Adrenal gland (tissue), 19 donors: ENCODE data around the gene AADACL4. TPM values are rescaled to one million over a fixed set of nuclear protein-coding genes. Genes with fewer than 3 reads are reported as not detected.
A peak's percentile ranks its signal among the peaks of the same experiment; 100 is the strongest.

Experiments
- DNase-seq, 7 donors: peaks; one replicate each; pipeline ENCODE4 v3.0.0-alpha.2; 2019 to 2020
- H3K27ac ChIP-seq, 5 donors: fragments of 200-600 bp; sonication (generic) in 4 of 5; 1 replicate in 3 of 5; 2 replicates in 2 of 5; pipeline versions ENCODE4 v1.5.1 to v1.8.0; 2016 to 2020; ENCODE audit warnings: mild to moderate bottlenecking in 1 of 5
- H3K27me3 ChIP-seq: fragments of 200-600 bp; 2 replicates; pipeline ENCODE4 v1.8.0; 2021
- H3K36me3 ChIP-seq, 2 donors: fragments of 200-600 bp; replicated peaks in 1 of 2; 1 replicate in 1 of 2; 2 replicates in 1 of 2; pipeline versions ENCODE4 v1.5.1 to v1.8.0; 2018 to 2022
- H3K4me1 ChIP-seq, 2 donors: fragments of 200-600 bp; replicated peaks in 1 of 2; 1 replicate in 1 of 2; 2 replicates in 1 of 2; pipeline versions ENCODE4 v1.5.1 to v1.8.0; 2018 to 2021
- H3K4me3 ChIP-seq, 4 donors: fragments of 200-600 bp; sonication (generic) in 3 of 4; one replicate each; pipeline ENCODE4 v1.5.1; 2016 to 2018
- H3K9me3 ChIP-seq, 3 donors: fragments of 200-600 bp; sonication (generic) in 1 of 3; replicated peaks in 1 of 3; 1 replicate in 2 of 3; 2 replicates in 1 of 3; pipeline versions ENCODE4 v1.5.1 to v1.8.0; 2016 to 2021
- POLR2A ChIP-seq, 2 donors: fragments of 450-650 bp; IDR thresholded peaks; one replicate each; pipeline ENCODE4 v1.6.1; 2017; ENCODE audit warnings: antibody characterized with exemption in 2 of 2, mild to moderate bottlenecking in 2 of 2, moderate library complexity in 1 of 2
- WGBS, 4 donors: extraction: QIAGEN DNeasy Blood & Tissue Kit in 2 of 4; methylation state at CpG; one replicate each; pipeline versions ENCODE4 v1.1.5 to v1.1.7; 2013 to 2017; 5-methylcytosine and 5-hydroxymethylcytosine counted together
- intact Hi-C, 2 donors: fragments of 100-400 bp; cut with DNase I; formaldehyde crosslinking; loops; one replicate each; pipeline versions ENCODE4 v1.14.1 to v1.15.0; 2022 to 2023
- long read RNA-seq, 10 donors: library from polyadenylated mRNA in 3 of 10; unstranded in 2 of 10; stranded (forward) in 1 of 10; transcript quantifications; one replicate each; pipeline ENCODE4 v2.0.0 and lab custom pipeline, GENCODE V29; 2021 to 2026
- polyA plus RNA-seq, 3 donors: library from polyadenylated mRNA; stranded (reverse); fragments of 200-250 nt in 2 of 3; fragments of 350-450 nt in 1 of 3; fragmentation: Illumina TruSeq in 1 of 3; extraction: RNeasy Lipid Tissue Mini Kit (QIAGEN cat#74804) in 1 of 3; gene quantifications; one replicate each; pipeline ENCODE4 v1.2.3, GENCODE V29; 2013 to 2014
- total RNA-seq, 9 donors: library from RNA; depleted of rRNA in 4 of 9; stranded (reverse); fragments of >200 nt in 4 of 9; fragments of 120-200 nt in 1 of 9; fragmentation: NEBNext Ultra II Directional in 1 of 9; extraction: Animal tissue kit (Norgen Biotek cat#: 25700) in 1 of 9; gene quantifications; one replicate each; pipeline versions ENCODE4 v1.1.0 to v1.2.4, GENCODE V29; 2013 to 2023
- TF ChIP-seq, protein P1 (sequence below), 6 experiments: fragments of 450-650 bp in 4 of 6; fragments of 200-600 bp in 2 of 6; sonication (generic) in 1 of 6; IDR thresholded peaks; 1 replicate in 5 of 6; 2 replicates in 1 of 6; pipeline versions ENCODE4 v1.5.1 to v1.8.0; 2016 to 2021; ENCODE audit warnings: antibody characterized with exemption in 6 of 6, mild to moderate bottlenecking in 2 of 6, moderate library complexity in 1 of 6
- donor health status: healthy with polysubstance abuse.
- donor health status: Bipolar disorder and iron deficiency.
- donor health status: DM: yes; HTN: yes; CAD: no.
- donor health status: DM: no; HTN: no; CAD: no.
- donor health status: DM: no; HTN: no; CAD: no.
- donor health status: DM: yes; HTN: yes; CAD: no.

AADACL4 gene
- total RNA-seq (under 1 TPM in 1 of 9 donors, not detected in 8; 0.06 TPM), polyA plus RNA-seq (under 1 TPM in 2 of 3 donors, not detected in 1; 0.10 to 0.16 TPM)
- long read RNA-seq, donor 1: 0 reads
- long read RNA-seq, donor 2: 0 reads
- long read RNA-seq, donor 3: 0 reads
- long read RNA-seq, donor 4: 0 reads
- long read RNA-seq, donor 5: 0 reads
- long read RNA-seq, donor 6: 0 reads
- long read RNA-seq, donor 7: 0 reads
- long read RNA-seq, donor 8: 0 reads
- long read RNA-seq, donor 9: 0 reads
- long read RNA-seq, donor 10: 0 reads

DNA sequence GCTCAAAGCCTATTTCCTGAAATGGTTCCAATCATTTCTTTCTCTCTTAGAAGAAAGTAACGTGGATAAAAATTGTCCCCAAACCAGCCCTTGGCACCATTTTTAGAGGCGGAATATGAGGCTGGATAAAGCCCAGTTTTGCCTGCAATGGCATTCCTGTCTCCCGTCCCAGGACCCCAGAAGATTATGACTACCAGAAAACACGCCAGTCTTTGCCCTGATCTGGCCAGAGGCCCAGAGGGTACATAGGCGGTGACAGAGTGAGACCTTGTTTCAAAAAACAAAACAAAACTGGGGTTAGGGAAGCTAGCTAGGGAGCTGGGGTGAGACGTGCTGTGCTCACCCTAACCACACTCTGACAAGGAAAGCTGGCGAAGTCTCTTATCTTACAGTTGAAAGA lies at the start of gene AADACL4:
Gene AADACL4, plus strand, starts transcription at position 301 of the 400 bp plus-strand sequence. CDS start 462 bp downstream, outside the sequence.
- Histone ChIP-seq H3K27ac (no peak within 1 kb of the TSS), H3K4me1 (no peaks in the 10 kb centered on the region), H3K36me3 (no peaks in the 10 kb centered on the region), H3K9me3 (peaks cover 0 to 21% (median 0%) of the 10 kb centered on the region in 3 donors), H3K27me3 (no peaks in the 10 kb centered on the region), H3K4me3 (no peak within 1 kb of the TSS)
- DNase-seq: no peak
- WGBS, 4 donors: 86 to 88% (median 87%) methylated on average over 7 of the region's 7 CpGs
- intact Hi-C loops: no loop called here
- TF ChIP-seq, protein P1, sequence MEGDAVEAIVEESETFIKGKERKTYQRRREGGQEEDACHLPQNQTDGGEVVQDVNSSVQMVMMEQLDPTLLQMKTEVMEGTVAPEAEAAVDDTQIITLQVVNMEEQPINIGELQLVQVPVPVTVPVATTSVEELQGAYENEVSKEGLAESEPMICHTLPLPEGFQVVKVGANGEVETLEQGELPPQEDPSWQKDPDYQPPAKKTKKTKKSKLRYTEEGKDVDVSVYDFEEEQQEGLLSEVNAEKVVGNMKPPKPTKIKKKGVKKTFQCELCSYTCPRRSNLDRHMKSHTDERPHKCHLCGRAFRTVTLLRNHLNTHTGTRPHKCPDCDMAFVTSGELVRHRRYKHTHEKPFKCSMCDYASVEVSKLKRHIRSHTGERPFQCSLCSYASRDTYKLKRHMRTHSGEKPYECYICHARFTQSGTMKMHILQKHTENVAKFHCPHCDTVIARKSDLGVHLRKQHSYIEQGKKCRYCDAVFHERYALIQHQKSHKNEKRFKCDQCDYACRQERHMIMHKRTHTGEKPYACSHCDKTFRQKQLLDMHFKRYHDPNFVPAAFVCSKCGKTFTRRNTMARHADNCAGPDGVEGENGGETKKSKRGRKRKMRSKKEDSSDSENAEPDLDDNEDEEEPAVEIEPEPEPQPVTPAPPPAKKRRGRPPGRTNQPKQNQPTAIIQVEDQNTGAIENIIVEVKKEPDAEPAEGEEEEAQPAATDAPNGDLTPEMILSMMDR (IDR thresholded peaks at IDR 0.05): no peak
- no peak for TF ChIP-seq POLR2A (IDR thresholded peaks at IDR 0.05)

DNA sequence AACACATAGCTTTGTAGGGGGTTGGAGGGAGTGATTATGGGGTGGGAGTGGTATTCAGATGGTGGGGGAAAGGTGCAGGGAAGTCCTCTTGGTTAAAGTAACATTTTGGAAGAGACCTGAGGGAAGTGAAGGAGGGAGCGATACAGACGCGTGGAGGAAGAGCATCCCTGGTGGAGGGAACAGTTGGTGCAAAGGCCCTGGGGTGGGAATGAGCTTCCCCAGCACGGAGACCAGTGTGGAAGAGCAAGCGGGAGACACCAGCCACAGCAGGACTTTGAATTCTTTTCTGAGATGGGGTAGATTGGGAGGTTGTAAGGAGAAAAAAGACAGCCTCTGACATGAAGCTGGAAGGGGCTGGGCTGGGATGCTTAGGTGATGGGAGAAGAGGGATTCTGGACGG lies 49.4 kb upstream of the AADACL4 start:
- TF ChIP-seq, protein P1 (IDR thresholded peaks at IDR 0.05): no peak
- TF ChIP-seq POLR2A (IDR thresholded peaks at IDR 0.05): no peak
- WGBS, 4 donors: 89 to 91% (median 90%) methylated on average over 6 of the region's 6 CpGs
- peaks cover under 1 to 49% of the 10 kb centered on the region in 2 donors for H3K4me1 ChIP-seq
- H3K9me3 ChIP-seq: no peaks in the 10 kb centered on the region
- H3K27ac ChIP-seq: peak overlapping the region in 2 of 5 donors; percentile 62 to 89
- no peaks in the 10 kb centered on the region for H3K36me3 ChIP-seq
- H3K27me3 ChIP-seq: no peaks in the 10 kb centered on the region
- intact Hi-C loops: no loop called here
- H3K4me3 ChIP-seq: no peak overlapping the region
- no peak for DNase-seq

DNA sequence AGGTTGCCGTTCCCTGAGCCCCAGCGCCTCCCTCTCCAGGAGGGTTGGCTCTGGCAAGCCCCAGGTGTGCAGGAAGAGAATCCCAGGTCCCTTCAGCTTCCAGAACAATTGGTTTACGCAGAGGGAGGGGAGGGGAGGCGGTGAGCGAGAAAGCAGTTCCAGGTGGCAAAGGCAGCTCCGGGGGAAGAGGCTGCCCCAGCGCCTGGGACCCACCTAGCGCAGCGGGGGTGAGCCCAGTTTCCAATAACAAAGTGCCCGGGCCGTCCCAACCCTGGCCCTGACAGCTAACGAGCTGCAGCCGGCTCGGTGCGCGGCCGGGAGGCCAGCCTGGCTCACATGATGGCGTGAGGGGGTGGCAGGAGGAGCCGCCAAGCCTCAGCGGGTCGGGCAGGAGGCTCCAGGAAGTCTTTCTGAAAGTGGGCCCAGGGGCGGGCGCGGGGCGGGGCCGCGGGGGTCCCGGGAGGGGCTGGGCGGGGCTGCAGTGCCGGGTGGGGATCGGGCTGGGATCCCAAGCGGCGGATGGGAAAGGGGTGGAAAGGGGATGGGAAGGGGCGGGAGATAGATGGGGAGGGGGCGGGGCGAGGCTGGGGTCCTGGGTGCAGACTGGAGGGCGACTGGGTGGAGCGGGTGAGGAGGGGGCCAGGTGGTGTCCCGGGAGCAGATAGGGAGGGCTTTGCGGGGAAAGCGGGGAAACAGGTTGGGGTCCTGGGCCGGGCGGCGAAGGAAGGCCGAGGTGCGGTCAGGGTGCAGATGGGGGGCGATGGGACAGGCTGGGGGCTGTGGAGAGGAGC lies 48.7 kb upstream of the AADACL4 start:
- no peaks in the 10 kb centered on the region for H3K9me3 ChIP-seq
- no peak for TF ChIP-seq POLR2A (IDR thresholded peaks at IDR 0.05)
- TF ChIP-seq, protein P1 (IDR thresholded peaks at IDR 0.05): no peak
- intact Hi-C loops: no loop called here
- peaks cover 7 to 56% of the 10 kb centered on the region in 2 donors for H3K4me1 ChIP-seq
- 19 to 53% (median 32%) methylated on average over 18 to 47 of the region's 47 CpGs for WGBS, 4 donors
- H3K27me3 ChIP-seq: no peaks in the 10 kb centered on the region
- no peaks in the 10 kb centered on the region for H3K36me3 ChIP-seq
- DNase-seq: peak in 1 of 7 donors; percentile 43
- H3K27ac ChIP-seq: peak overlapping the region in 2 of 5 donors; percentile 84 to 89
- H3K4me3 ChIP-seq: peak overlapping the region in 1 of 4 donors; percentile 2

DNA sequence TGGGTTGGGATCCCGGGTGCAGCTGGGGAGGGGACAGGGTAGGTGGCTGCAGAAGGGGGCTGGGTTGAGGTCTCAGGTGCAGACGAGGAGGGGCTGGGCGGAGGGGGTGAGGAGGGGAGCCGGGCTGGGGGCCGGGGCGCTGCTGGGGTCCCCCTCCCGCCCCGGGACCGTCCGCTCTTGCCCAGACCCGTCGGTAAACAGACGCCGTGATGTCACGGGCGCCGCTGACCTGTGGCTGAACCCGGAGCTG lies 48.2 kb upstream of the AADACL4 start:
- Histone ChIP-seq H3K27me3 (no peaks in the 10 kb centered on the region), H3K4me1 (peaks cover 12 to 61% of the 10 kb centered on the region in 2 donors), H3K27ac (peak overlapping the region in 2 of 5 donors; percentile 84 to 89), H3K9me3 (no peaks in the 10 kb centered on the region), H3K4me3 (peak overlapping the region in 1 of 4 donors; percentile 2), H3K36me3 (no peaks in the 10 kb centered on the region)
- TF ChIP-seq, protein P1 (IDR thresholded peaks at IDR 0.05): no peak
- TF ChIP-seq POLR2A (IDR thresholded peaks at IDR 0.05): no peak
- 11 to 32% (median 24%) methylated on average over 3 to 18 of the region's 18 CpGs for WGBS, 4 donors
- no peak for DNase-seq
- intact Hi-C loops: no loop called here
